ENCODE measurements around the gene TCF7L1.
"Not testable (repeated sequence)": the region's sequence is repeated elsewhere in the genome, so short reads cannot be mapped to it uniquely, and the experiment has no call there.

The TCF7L1 gene

GRCh38 chr2:85342156-85342555, 209.0 kb downstream of the TCF7L1 start:
- no peak overlapping the region for H3K4me3 ChIP-seq (ENCODE audit: control insufficient read depth, low read depth, low read length)
- TF ChIP-seq, protein P1, sequence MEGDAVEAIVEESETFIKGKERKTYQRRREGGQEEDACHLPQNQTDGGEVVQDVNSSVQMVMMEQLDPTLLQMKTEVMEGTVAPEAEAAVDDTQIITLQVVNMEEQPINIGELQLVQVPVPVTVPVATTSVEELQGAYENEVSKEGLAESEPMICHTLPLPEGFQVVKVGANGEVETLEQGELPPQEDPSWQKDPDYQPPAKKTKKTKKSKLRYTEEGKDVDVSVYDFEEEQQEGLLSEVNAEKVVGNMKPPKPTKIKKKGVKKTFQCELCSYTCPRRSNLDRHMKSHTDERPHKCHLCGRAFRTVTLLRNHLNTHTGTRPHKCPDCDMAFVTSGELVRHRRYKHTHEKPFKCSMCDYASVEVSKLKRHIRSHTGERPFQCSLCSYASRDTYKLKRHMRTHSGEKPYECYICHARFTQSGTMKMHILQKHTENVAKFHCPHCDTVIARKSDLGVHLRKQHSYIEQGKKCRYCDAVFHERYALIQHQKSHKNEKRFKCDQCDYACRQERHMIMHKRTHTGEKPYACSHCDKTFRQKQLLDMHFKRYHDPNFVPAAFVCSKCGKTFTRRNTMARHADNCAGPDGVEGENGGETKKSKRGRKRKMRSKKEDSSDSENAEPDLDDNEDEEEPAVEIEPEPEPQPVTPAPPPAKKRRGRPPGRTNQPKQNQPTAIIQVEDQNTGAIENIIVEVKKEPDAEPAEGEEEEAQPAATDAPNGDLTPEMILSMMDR (IDR thresholded peaks at IDR 0.05; ENCODE audit: control insufficient read depth, insufficient read depth, low read depth, low read length, missing control alignments) = no peak
- no peak for DNase-seq (ENCODE audit: low read depth)

GRCh38 chr2:85343207-85343895, 210.2 kb downstream of the TCF7L1 start:
- H3K4me3 ChIP-seq (ENCODE audit: control insufficient read depth, low read depth, low read length) = not testable (repeated sequence)

GRCh38 chr2:85344356-85344954, 211.3 kb downstream of the TCF7L1 start:
- no peak overlapping the region for H3K4me3 ChIP-seq (ENCODE audit: control insufficient read depth, low read depth, low read length)
- TF ChIP-seq, protein P1 (IDR thresholded peaks at IDR 0.05; ENCODE audit: control insufficient read depth, insufficient read depth, low read depth, low read length, missing control alignments) = no peak
- DNase-seq (ENCODE audit: low read depth) = no peak

More at GRCh38 chr2:85343207-85343895, 210.2 kb downstream of the TCF7L1 start:
- not testable (repeated sequence) for DNase-seq (ENCODE audit: low read depth)

DNA sequence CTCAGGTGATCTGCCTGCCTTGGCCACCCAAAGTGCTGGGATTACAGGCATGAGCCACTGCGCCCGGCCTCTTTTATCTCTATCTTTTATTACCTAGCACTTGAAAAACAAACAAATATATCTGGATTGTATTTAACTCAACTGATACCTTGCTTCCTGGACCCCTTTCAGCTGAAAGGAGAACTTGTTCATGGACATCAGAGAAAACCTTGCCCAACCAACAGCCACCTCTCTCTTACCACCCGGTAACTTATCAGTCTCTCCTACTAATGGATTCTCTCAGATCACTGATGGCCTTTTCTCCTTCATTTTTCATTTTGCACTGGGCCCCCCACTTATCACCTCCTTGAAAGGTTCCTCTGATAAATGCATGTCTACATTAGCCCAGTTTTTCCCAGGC, 214.4 kb downstream of the TCF7L1 start:
- TF ChIP-seq, protein P1 (IDR thresholded peaks at IDR 0.05; ENCODE audit: control insufficient read depth, insufficient read depth, low read depth, low read length, missing control alignments) = no peak
- no peak for DNase-seq (ENCODE audit: low read depth)
- H3K4me3 ChIP-seq (ENCODE audit: control insufficient read depth, low read depth, low read length) = no peak overlapping the region

DNA sequence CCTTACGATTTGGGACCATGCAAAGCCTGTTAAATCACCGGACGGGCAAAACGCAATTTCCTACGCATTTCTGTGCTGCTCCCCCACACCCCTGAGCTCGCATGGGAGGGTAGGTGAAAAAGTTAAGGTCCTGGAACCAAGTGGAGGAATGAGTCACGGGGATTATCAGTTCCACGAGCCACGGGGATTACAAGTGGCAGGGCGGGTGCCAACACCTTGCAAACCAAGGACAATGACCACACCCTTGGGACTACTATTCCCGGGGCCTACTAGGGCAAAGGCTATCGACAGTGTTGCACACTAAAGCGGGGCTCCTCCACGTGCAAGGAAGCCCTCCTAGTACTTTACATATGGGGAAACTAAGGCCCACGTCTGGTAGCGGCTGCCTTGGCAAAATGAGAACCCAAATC, 220.7 kb downstream of the TCF7L1 start:
- DNase-seq (ENCODE audit: low read depth) = no peak
- TF ChIP-seq, protein P1 (IDR thresholded peaks at IDR 0.05; ENCODE audit: control insufficient read depth, insufficient read depth, low read depth, low read length, missing control alignments) = no peak
- peak overlapping the region; percentile 82 for H3K4me3 ChIP-seq (ENCODE audit: control insufficient read depth, low read depth, low read length)

GRCh38 chr2:85354286-85355072, 221.3 kb downstream of the TCF7L1 start, which contains the start of the genes ELMOD3 and RETSAT:
Gene ELMOD3, plus strand, starts transcription at chr2:85354769. Its CDS starts 2,430 bp downstream, at chr2:85357199.
Gene RETSAT, minus strand, starts transcription at chr2:85354528. Its CDS starts 21 bp downstream, at chr2:85354507.
- TF ChIP-seq, protein P1 (IDR thresholded peaks at IDR 0.05; ENCODE audit: control insufficient read depth, insufficient read depth, low read depth, low read length, missing control alignments) = no peak
- H3K4me3 ChIP-seq (ENCODE audit: control insufficient read depth, low read depth, low read length) = peak within 1 kb of the TSS; percentile 82
- DNase-seq (ENCODE audit: low read depth) = peak; percentile 98

- no peak for DNase-seq (ENCODE audit: low read depth)
- TF ChIP-seq, protein P1 (IDR thresholded peaks at IDR 0.05; ENCODE audit: control insufficient read depth, insufficient read depth, low read depth, low read length, missing control alignments) = no peak
- peak overlapping the region; percentile 82 for H3K4me3 ChIP-seq (ENCODE audit: control insufficient read depth, low read depth, low read length)
Observed at GRCh38 chr2:85355073-85355410, 221.8 kb downstream of the TCF7L1 start.
